GM21360 (cell line): ENCODE data around the gene NR1H3.
"Not testable (repeated sequence)": the region's sequence is repeated elsewhere in the genome, so short reads cannot be mapped to it uniquely, and the experiment has no call there.

Source experiments
- ATAC-seq: cut with Tn5 transposase; IDR thresholded peaks from one replicate; pipeline ENCODE4 v1.9.1; 2021; ENCODE audit warnings: mild to moderate bottlenecking, moderate library complexity; ENCODE audit not compliant: unreplicated experiment

The NR1H3 gene

GRCh38 chr11:47302853-47303252, 45.1 kb downstream of the NR1H3 start:
- no peak for ATAC-seq

- no peak for ATAC-seq
Observed at GRCh38 chr11:47305734-47306483, 48.1 kb downstream of the NR1H3 start.

GRCh38 chr11:47306484-47306844, 48.7 kb downstream of the NR1H3 start:
- ATAC-seq, result no peak

GRCh38 chr11:47308050-47308823, 50.4 kb downstream of the NR1H3 start:
- ATAC-seq, result no peak

GRCh38 chr11:47314992-47315391, 57.2 kb downstream of the NR1H3 start:
- ATAC-seq, result no peak

- ATAC-seq, result not testable (repeated sequence)
Observed at GRCh38 chr11:47316501-47316900, 58.7 kb downstream of the NR1H3 start.

- ATAC-seq, result no peak
Observed at GRCh38 chr11:47317064-47317828, 59.5 kb downstream of the NR1H3 start.

- no peak for ATAC-seq
Observed at GRCh38 chr11:47318166-47318565, 60.4 kb downstream of the NR1H3 start.
